MCF 10A (cell line): ENCODE measurements around the gene RAE1. TPM values are rescaled to one million over a fixed set of nuclear protein-coding genes. Genes with fewer than 3 reads are reported as not detected.

Experiments
- BruUV-seq: library from RNA; stranded (reverse); fragments of 400-500 nt; replicated peaks from 2 replicates; lab custom pipeline; 2021; lab: Mats Ljungman, UMichigan
- CTCF ChIA-PET: fragments of 300-600 bp; sonication (Branson Sonifier 250); formaldehyde crosslinking; extraction: SDS; loops from one replicate; lab custom pipeline; 2021; ENCODE audit warnings: antibody characterized with exemption, inconsistent platforms; lab: Yijun Ruan, JAX
- POLR2A ChIA-PET: fragments of 300-600, 350-650 bp; sonication (Branson Sonifier 250); formaldehyde crosslinking; extraction: SDS; loops from one replicate; lab custom pipeline; 2020; ENCODE audit warnings: antibody characterized with exemption, inconsistent platforms; lab: Yijun Ruan, JAX
- DNase-seq: peaks from one replicate; pipeline ENCODE4 v3.0.0-alpha.2; 2018; ENCODE audit not compliant: unreplicated experiment
- H3K27ac Mint-ChIP-seq: one replicate; pipeline ENCODE4 v1.8.0; 2022; ENCODE audit warnings: mild to moderate bottlenecking, low read depth, mixed read lengths; ENCODE audit not compliant: unreplicated experiment
- H3K27me3 Mint-ChIP-seq: one replicate; pipeline ENCODE4 v1.8.0; 2022; ENCODE audit warnings: mixed read lengths; ENCODE audit not compliant: insufficient read depth, unreplicated experiment
- H3K36me3 Mint-ChIP-seq: one replicate; pipeline ENCODE4 v1.8.0; 2022; ENCODE audit warnings: mild to moderate bottlenecking, moderate library complexity, mixed read lengths; ENCODE audit not compliant: insufficient read depth, unreplicated experiment
- H3K4me1 Mint-ChIP-seq: one replicate; pipeline ENCODE4 v1.8.0; 2022; ENCODE audit warnings: mixed read lengths; ENCODE audit not compliant: insufficient read depth, unreplicated experiment
- H3K4me3 Mint-ChIP-seq: one replicate; pipeline ENCODE4 v1.8.0; 2022; ENCODE audit warnings: mild to moderate bottlenecking, moderate library complexity, mixed read lengths; ENCODE audit not compliant: unreplicated experiment
- H3K9me3 Mint-ChIP-seq: one replicate; pipeline ENCODE4 v1.8.0; 2022; ENCODE audit warnings: mixed read lengths; ENCODE audit not compliant: unreplicated experiment
- intact Hi-C: fragments of 100-400 bp; cut with micrococcal nuclease; formaldehyde crosslinking; loops from 2 replicates; pipeline ENCODE4 v1.14.1; 2022
- total RNA-seq: library from RNA; stranded (reverse); gene quantifications from 2 replicates; pipeline ENCODE4 v1.2.3, GENCODE V29; 2022
- TF ChIP-seq, protein P1 (sequence below): fragments of 200-600 bp; IDR thresholded peaks from one replicate; pipeline ENCODE4 v1.8.0; 2022; ENCODE audit warnings: antibody characterized with exemption, mild to moderate bottlenecking; ENCODE audit not compliant: unreplicated experiment

Gene RAE1
- total RNA-seq, 1 experiment from 2014 or later, result 46.7 TPM

- Mint-ChIP-seq H3K27ac (no peak overlapping the region), H3K9me3 (no peaks in the 10 kb centered on the region), H3K4me3 (no peak overlapping the region), H3K36me3 (no peaks in the 10 kb centered on the region), H3K4me1 (peaks cover 13% of the 10 kb centered on the region), H3K27me3 (no peaks in the 10 kb centered on the region)
- CTCF ChIA-PET, result interaction anchor here (0.6 to 3.6 kb wide), 8 partner anchors 8 to 234 kb away, joined by 3 to 24 read pairs (median 4); partner anchors contain the start of gene SPO11
- TF ChIP-seq, protein P1, sequence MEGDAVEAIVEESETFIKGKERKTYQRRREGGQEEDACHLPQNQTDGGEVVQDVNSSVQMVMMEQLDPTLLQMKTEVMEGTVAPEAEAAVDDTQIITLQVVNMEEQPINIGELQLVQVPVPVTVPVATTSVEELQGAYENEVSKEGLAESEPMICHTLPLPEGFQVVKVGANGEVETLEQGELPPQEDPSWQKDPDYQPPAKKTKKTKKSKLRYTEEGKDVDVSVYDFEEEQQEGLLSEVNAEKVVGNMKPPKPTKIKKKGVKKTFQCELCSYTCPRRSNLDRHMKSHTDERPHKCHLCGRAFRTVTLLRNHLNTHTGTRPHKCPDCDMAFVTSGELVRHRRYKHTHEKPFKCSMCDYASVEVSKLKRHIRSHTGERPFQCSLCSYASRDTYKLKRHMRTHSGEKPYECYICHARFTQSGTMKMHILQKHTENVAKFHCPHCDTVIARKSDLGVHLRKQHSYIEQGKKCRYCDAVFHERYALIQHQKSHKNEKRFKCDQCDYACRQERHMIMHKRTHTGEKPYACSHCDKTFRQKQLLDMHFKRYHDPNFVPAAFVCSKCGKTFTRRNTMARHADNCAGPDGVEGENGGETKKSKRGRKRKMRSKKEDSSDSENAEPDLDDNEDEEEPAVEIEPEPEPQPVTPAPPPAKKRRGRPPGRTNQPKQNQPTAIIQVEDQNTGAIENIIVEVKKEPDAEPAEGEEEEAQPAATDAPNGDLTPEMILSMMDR, result no peak
- intact Hi-C loops, result no loop called here
- POLR2A ChIA-PET, result no interaction called here
- DNase-seq, result no peak
- BruUV-seq, result no TSS peak
Observed at GRCh38 chr20:57321142-57321541, 29.9 kb upstream of the RAE1 start.

- Mint-ChIP-seq H3K4me1 (peaks cover 20% of the 10 kb centered on the region), H3K36me3 (no peaks in the 10 kb centered on the region), H3K27ac (peak overlapping the region; percentile 26), H3K27me3 (no peaks in the 10 kb centered on the region), H3K9me3 (no peaks in the 10 kb centered on the region), H3K4me3 (no peak overlapping the region)
- DNase-seq, result peak; percentile 38
- POLR2A ChIA-PET, result interaction anchor here (0.6 to 2.3 kb wide), 21 partner anchors 8 to 815 kb away, joined by 3 to 29 read pairs (median 4); no protein-coding TSS in a partner anchor
- CTCF ChIA-PET, result interaction anchor here (0.6 to 3.6 kb wide), 12 partner anchors 7 to 232 kb away, joined by 3 to 24 read pairs (median 4); partner anchors contain the start of gene RAE1
- intact Hi-C loops, result no loop called here
- TF ChIP-seq, protein P1, result no peak
- no TSS peak for BruUV-seq
Observed at GRCh38 chr20:57322476-57322875, 28.6 kb upstream of the RAE1 start.

DNA sequence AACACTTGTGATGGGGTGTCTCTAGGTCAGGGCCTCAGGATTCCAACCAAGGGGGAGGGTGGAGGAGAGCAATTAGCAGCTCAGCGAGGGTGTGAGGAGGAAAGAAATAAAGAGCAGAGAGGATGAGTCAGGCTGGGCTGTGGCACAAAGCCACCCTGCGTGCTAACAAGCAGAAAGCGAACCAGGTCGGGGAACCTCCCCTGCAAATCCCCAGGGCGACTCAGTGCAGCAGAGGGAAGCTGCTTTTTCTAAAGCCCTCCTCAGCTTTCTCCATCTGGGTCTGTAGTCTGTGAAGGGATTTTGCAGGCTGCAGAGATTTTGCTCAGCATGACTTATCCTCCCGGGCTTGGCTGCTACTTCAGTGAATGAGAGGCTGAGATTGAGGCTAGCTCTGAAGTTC lies 28.0 kb upstream of the RAE1 start:
- intact Hi-C loops, result no loop called here
- POLR2A ChIA-PET, result interaction anchor here (0.6 to 2.3 kb wide), 23 partner anchors 8 to 280 kb away, joined by 3 to 29 read pairs (median 4); no protein-coding TSS in a partner anchor
- Mint-ChIP-seq H3K27ac (peak overlapping the region; percentile 26), H3K36me3 (no peaks in the 10 kb centered on the region), H3K27me3 (no peaks in the 10 kb centered on the region), H3K4me1 (peaks cover 20% of the 10 kb centered on the region), H3K4me3 (no peak overlapping the region), H3K9me3 (no peaks in the 10 kb centered on the region)
- BruUV-seq, result no TSS peak
- CTCF ChIA-PET, result interaction anchor here (0.6 to 3.6 kb wide), 10 partner anchors 8 to 233 kb away, joined by 3 to 24 read pairs (median 5); no protein-coding TSS in a partner anchor
- peak; percentile 89 for DNase-seq
- TF ChIP-seq, protein P1, result no peak

GRCh38 chr20:57325632-57326356 lies 25.3 kb upstream of the RAE1 start:
- TF ChIP-seq, protein P1, result no peak
- BruUV-seq, result no TSS peak
- no peak for DNase-seq
- peaks cover 20% of the 10 kb centered on the region for H3K4me1 Mint-ChIP-seq
- H3K36me3 Mint-ChIP-seq, result no peaks in the 10 kb centered on the region
- H3K27ac Mint-ChIP-seq, result no peak overlapping the region
- ChIA-PET POLR2A (interaction anchor here (0.5 to 1.8 kb wide), 6 partner anchors 9 to 240 kb away, joined by 3 to 7 read pairs (median 4); no protein-coding TSS in a partner anchor), CTCF (interaction anchor here (1.0 to 14.1 kb wide), 7 partner anchors 11 to 330 kb away, joined by 3 to 216 read pairs (median 4); no protein-coding TSS in a partner anchor)
- no peak overlapping the region for H3K4me3 Mint-ChIP-seq
- intact Hi-C loops, result no loop called here
- no peaks in the 10 kb centered on the region for H3K9me3 Mint-ChIP-seq
- H3K27me3 Mint-ChIP-seq, result peaks cover 3% of the 10 kb centered on the region
